Gastroesophageal sphincter (tissue), 3 donors: ENCODE data around the gene CARD11.

Experiments
- CTCF ChIP-seq, 4 experiments: fragments of 200-600 bp in 2 of 4; fragments of 450-650 bp in 2 of 4; sonication (generic) in 1 of 4; IDR thresholded peaks; one replicate each; pipeline ENCODE4 v1.5.1; 2017 to 2019; ENCODE audit warnings: antibody characterized with exemption in 4 of 4, mild to moderate bottlenecking in 2 of 4, moderate library complexity in 2 of 4
- POLR2A ChIP-seq, 2 donors: fragments of 450-650 bp; IDR thresholded peaks; one replicate each; pipeline ENCODE4 v1.6.1; 2017; ENCODE audit warnings: antibody characterized with exemption in 2 of 2, mild to moderate bottlenecking in 2 of 2, moderate library complexity in 1 of 2

DNA sequence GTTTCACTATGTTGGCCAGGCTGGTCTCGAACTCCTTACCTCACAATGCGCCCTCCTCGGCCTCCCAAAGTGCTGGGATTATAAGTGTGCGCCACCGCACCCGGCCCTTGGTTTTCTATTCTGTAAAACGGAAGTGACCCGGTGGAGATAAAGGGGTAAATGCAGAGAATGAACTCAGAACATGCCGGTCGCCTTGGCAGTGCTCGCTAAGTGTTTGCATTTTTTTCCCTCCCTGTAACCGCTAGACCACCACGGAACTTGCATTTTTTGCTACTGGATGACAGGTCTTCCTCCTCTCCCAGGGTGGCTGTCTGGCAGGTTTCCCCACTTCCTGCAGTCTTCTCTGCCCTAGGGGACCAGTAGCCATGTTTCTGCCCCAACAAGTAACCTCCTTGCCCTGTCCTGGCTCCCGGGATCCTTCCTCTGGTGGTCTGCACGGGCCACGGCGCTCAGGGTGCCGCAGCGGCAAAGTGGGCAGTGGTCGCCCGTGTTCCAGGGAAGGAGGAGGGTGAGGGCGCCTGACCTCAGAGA is 180.8 kb downstream of the CARD11 start:
- no peak for TF ChIP-seq CTCF (IDR thresholded peaks at IDR 0.05)
- TF ChIP-seq POLR2A (IDR thresholded peaks at IDR 0.05), result no peak
